SK-N-DZ (cell line): Measurements from ENCODE around the gene INTS15.

Source experiments
- DNase-seq: peaks from one replicate; pipeline ENCODE4 v3.0.0-alpha.2; 2015; ENCODE audit warnings: low spot score

Gene INTS15

GRCh38 chr7:6642239-6642839 lies 52.5 kb downstream of the INTS15 start:
- DNase-seq: no peak

- DNase-seq: no peak
Measured at GRCh38 chr7:6642861-6643640, 53.2 kb downstream of the INTS15 start.

DNA sequence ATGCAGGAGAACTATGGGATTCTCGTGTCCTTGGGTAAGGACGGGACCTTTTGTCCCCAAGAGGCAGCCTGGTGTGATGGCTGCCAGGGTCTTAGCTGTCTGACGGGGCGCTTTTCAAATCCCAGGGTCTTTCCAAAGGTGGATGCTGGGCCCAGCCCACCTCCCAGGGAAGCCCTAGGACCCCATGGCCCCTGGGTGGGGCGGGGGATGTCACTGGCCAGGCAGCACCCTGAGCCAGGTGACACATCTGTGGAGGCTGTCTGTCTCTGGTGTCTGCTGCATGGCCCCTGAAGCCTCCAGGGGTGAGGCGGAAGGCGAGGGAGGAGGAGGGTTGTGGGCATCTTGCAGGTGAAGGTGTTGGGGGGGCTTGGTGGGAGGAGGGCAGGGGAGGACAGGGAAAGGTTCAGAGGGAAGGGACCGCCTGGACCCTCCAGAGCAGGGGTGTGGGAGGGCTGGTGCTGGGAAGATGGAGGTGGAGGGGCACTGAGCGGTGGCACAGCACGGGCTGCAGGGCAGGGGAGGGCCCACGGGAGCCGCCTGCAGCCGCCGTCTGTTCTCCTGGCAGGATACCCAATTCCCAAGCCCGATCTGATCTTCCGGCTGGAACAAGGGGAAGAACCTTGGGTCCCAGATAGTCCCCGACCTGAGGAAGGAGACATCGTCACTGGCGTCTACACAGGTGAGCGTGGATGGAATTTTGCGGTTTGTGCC lies 54.2 kb downstream of the INTS15 start:
- DNase-seq: no peak

GRCh38 chr7:6644728-6645127 lies 54.9 kb downstream of the INTS15 start:
- no peak for DNase-seq

GRCh38 chr7:6646465-6646864 lies 56.6 kb downstream of the INTS15 start:
- no peak for DNase-seq

GRCh38 chr7:6647080-6647479 lies 57.3 kb downstream of the INTS15 start:
- no peak for DNase-seq

DNA sequence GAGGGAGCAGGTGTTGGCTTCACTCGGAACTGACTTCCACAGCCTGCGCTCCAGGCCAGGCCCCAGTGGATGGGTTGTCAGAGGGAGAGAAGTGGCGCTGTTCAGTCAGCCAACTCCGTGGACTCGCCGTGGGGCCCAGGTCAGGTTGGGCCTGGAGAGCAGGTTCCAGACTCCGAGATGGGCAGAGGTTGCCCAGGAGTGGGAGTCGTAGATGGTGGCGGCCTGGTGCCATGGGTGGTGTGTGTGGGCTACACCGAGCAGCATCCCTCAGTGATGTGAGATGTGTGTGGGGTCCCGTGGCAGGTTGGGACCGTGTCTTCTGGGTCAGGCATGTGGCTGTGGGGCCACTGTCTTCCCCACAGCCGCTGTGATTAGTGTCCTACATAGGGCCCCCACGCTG lies 57.7 kb downstream of the INTS15 start:
- no peak for DNase-seq

- no peak for DNase-seq
Measured at GRCh38 chr7:6648066-6648814, 58.4 kb downstream of the INTS15 start.

DNA sequence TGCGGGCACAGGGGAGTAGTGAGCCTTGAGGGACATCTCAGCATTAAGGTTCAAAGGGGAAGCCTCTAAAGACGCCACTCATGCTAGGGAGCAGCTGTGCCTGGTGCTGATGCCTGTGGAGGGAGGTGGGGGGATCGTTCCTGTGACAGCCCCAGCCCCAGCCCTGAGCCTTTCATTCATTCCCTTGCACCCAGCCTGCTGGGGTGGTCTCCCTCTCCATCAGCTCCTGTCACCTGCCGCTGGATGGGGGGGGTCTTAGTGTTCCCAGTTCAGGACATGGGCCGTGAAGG lies 58.9 kb downstream of the INTS15 start:
- DNase-seq: no peak

DNA sequence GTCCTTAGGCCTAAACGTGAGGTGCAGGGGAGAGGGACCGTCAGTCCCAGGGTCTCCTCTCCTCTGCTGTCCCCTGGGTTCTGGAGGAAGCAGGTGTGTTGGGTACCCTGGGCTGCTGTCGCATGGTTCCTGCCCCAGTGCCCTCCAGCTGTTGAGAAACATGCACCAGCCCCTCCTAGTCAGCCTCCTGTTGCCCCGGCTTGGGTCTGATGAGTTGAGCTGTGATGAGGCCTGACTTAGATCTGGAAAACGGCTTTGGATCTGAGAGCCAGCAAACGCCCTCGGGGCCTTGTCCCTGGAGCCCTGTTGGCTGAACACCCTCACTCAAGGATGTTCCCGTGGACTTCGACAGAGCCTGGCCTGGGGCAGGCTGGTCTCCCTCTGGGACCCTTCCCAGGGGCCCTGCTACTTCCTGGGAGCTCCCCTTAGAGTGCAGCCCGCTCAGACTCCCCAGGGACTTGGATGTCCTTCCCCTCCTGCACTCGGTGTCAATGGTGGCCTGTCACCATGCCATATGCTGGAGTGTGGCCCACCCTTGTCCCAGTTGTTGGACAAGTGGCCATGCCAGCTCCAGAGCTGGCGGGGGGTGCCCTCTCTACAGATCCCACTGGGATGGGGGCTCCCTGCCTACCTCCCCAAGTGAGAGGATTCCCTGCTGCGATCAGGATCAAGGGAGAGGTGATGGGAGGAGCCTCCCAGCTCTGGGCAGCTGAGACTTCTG lies 59.6 kb downstream of the INTS15 start:
- no peak for DNase-seq

GRCh38 chr7:6650086-6650485 lies 60.3 kb downstream of the INTS15 start:
- DNase-seq: no peak

GRCh38 chr7:6650521-6651011 lies 60.7 kb downstream of the INTS15 start:
- no peak for DNase-seq

- no peak for DNase-seq
Measured at GRCh38 chr7:6651851-6652445, 62.1 kb downstream of the INTS15 start.

GRCh38 chr7:6652446-6653011 lies 62.7 kb downstream of the INTS15 start:
- DNase-seq: no peak

DNA sequence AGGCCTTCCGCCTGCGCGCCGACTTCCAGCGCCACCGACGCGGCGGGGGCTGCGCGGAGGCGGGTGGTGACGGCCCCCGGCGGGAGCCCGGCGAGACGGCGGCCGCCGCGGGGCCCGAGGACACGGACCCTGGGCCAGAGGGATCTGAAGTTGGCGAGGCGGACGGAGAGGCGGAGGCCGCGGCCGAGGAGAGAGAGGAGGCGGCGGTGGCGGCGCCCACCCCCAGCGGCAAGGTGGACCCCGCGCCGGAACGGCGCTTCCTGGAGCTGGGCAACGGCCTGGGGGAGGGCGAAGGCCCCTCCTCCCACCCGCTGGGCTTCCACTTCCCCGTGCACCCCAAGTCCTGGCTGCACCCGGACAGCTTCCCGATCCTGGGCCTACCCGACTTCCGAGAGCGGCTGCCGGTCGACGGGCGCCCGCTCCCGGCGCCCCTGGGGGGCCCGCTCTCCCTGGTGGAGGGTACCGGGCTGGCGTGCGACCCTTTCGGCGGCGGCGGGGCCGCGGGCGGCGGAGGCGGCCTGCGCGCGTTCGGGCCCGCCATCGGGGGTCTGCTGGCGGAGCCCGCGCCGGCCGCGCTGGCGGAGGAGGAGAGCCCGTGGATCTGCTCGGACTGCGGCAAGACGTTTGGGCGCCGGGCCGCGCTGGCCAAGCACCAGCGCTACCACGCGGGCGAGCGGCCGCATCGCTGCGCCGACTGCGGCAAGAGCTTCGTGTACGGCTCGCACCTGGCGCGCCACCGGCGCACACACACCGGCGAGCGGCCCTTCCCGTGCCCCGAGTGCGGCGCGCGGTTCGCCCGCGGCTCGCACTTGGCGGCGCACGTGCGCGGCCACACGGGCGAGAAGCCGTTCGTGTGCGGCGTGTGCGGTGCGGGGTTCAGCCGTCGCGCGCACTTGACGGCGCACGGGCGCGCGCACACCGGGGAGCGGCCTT lies 63.5 kb downstream of the INTS15 start:
- DNase-seq: no peak

GRCh38 chr7:6654113-6654841 lies 64.5 kb downstream of the INTS15 start:
- DNase-seq: no peak

- no peak for DNase-seq
Measured at GRCh38 chr7:6654842-6655610, 65.2 kb downstream of the INTS15 start.
